H1 (cell line): ENCODE data around the gene BRAP. TPM values are rescaled to one million over a fixed set of nuclear protein-coding genes. Genes with fewer than 3 reads are reported as not detected.
"Not testable (repeated sequence)": the region's sequence is repeated elsewhere in the genome, so short reads cannot be mapped to it uniquely, and the experiment has no call there.

ENCODE experiments used
- CTCF ChIA-PET: fragments of 300-600 bp; sonication (Branson Sonifier 250); formaldehyde crosslinking; loops from one replicate; lab custom pipeline; 2021; ENCODE audit not compliant: partially characterized antibody; lab: Charles Lee
- POLR2A ChIA-PET: fragments of 300-600 bp; sonication (Branson Sonifier 250); formaldehyde crosslinking; loops from one replicate; lab custom pipeline; 2021; ENCODE audit warnings: inconsistent platforms; ENCODE audit not compliant: partially characterized antibody; lab: Charles Lee
- DNase-seq, 2 experiments: peaks; one replicate each; pipeline versions ENCODE4 v3.0.0 to v3.0.0-alpha.2; 2010 to 2022; ENCODE audit warnings: low spot score in 2 of 2, low read depth in 1 of 2, mixed read lengths in 1 of 2
- FAIRE-seq: peaks from 2 replicates; lab custom pipeline; 2011; peaks lifted over from hg19 to GRCh38; lab: Jason Lieb, UNC
- H2AFZ ChIP-seq: 2 replicates; pipeline ENCODE4 v1.8.1; 2012; ENCODE audit warnings: low read length, inconsistent platforms
- H2AK5ac ChIP-seq: 2 replicates; pipeline ENCODE4 v1.6.1; 2013; ENCODE audit warnings: low read depth, low read length
- H2BK120ac ChIP-seq: replicated peaks from 2 replicates; pipeline ENCODE3; 2013; ENCODE audit warnings: low read depth, low read length, inconsistent platforms
- H2BK12ac ChIP-seq: 2 replicates; pipeline ENCODE4 v1.6.1; 2013; ENCODE audit warnings: low read depth, low read length
- H2BK15ac ChIP-seq: 2 replicates; pipeline ENCODE4 v1.6.1; 2013; ENCODE audit warnings: low read length
- H2BK20ac ChIP-seq: 2 replicates; pipeline ENCODE4 v1.6.1; 2013; ENCODE audit warnings: low read length
- H2BK5ac ChIP-seq: 2 replicates; pipeline ENCODE4 v1.6.1; 2013; ENCODE audit warnings: low read depth, low read length
- H3K14ac ChIP-seq: 2 replicates; pipeline ENCODE4 v1.6.1; 2013; ENCODE audit warnings: inconsistent platforms; ENCODE audit not compliant: insufficient read length
- H3K18ac ChIP-seq: 2 replicates; pipeline ENCODE4 v1.6.1; 2013; ENCODE audit warnings: low read length; ENCODE audit errors: extremely low read depth
- H3K23ac ChIP-seq: 2 replicates; pipeline ENCODE4 v1.6.1; 2013; ENCODE audit warnings: inconsistent platforms; ENCODE audit not compliant: insufficient read length
- H3K23me2 ChIP-seq: 2 replicates; pipeline ENCODE4 v1.6.1; 2013; ENCODE audit warnings: low read depth, low read length
- H3K27ac ChIP-seq: 2 replicates; pipeline ENCODE4 v1.6.1; 2011; ENCODE audit warnings: low read depth, low read length, inconsistent platforms
- H3K27me3 ChIP-seq, 4 experiments: replicated peaks in 1 of 4; 1 replicate in 1 of 4; 2 replicates in 3 of 4; pipeline versions ENCODE4 v1.6.1 to v1.8.1; 2011 to 2013; ENCODE audit warnings: low read length in 3 of 4, mild to moderate bottlenecking in 3 of 4, inconsistent platforms in 2 of 4, mixed read lengths in 2 of 4, moderate library complexity in 1 of 4; ENCODE audit not compliant: control insufficient read depth in 3 of 4, insufficient read depth in 3 of 4; ENCODE audit errors: extremely low read depth in 1 of 4
- H3K36me3 ChIP-seq, 4 experiments: 2 replicates each; pipeline versions ENCODE4 v1.6.1 to v1.8.1; 2011 to 2013; ENCODE audit warnings: mild to moderate bottlenecking in 4 of 4, low read length in 3 of 4, moderate library complexity in 2 of 4, control low read depth in 1 of 4, inconsistent platforms in 1 of 4; ENCODE audit not compliant: insufficient read depth in 4 of 4, control insufficient read depth in 2 of 4
- H3K4ac ChIP-seq: replicated peaks from 2 replicates; pipeline ENCODE3; 2013; ENCODE audit warnings: low read length, low read depth, mixed read lengths, inconsistent platforms; ENCODE audit not compliant: insufficient read length
- H3K4me1 ChIP-seq, 4 experiments: replicated peaks in 1 of 4; 1 replicate in 1 of 4; 2 replicates in 3 of 4; pipeline versions ENCODE4 v1.6.1 to v1.8.1; 2011 to 2013; ENCODE audit warnings: low read length in 3 of 4, inconsistent platforms in 2 of 4, mixed read lengths in 1 of 4; ENCODE audit not compliant: insufficient read depth in 4 of 4, control insufficient read depth in 3 of 4
- H3K4me2 ChIP-seq, 2 experiments: 2 replicates each; pipeline versions ENCODE4 v1.6.1 to v1.8.1; 2011 to 2013; ENCODE audit warnings: low read depth in 2 of 2, low read length in 2 of 2, control low read depth in 1 of 2, inconsistent platforms in 1 of 2, mild to moderate bottlenecking in 1 of 2; ENCODE audit not compliant: insufficient read depth in 1 of 2
- H3K4me3 ChIP-seq, 4 experiments: fragments of 200-600, 300-600 bp in 1 of 4; sonication (generic), shearing (Covaris generic), sonication (Bioruptor Twin) in 1 of 4; 2 replicates each; pipeline versions ENCODE4 v1.5.1 to v1.8.1; 2011 to 2016; ENCODE audit warnings: low read length in 4 of 4, low read depth in 3 of 4, control low read depth in 2 of 4, inconsistent platforms in 2 of 4, mild to moderate bottlenecking in 2 of 4, mixed read lengths in 1 of 4, moderate library complexity in 1 of 4; ENCODE audit not compliant: insufficient read depth in 2 of 4; ENCODE audit errors: extremely low read depth in 1 of 4
- H3K56ac ChIP-seq: replicated peaks from 2 replicates; pipeline ENCODE3; 2013; ENCODE audit warnings: low read depth, mild to moderate bottlenecking, mixed read lengths, low read length, inconsistent platforms; ENCODE audit not compliant: insufficient read length
- H3K79me1 ChIP-seq: 2 replicates; pipeline ENCODE4 v1.6.1; 2013; ENCODE audit warnings: low read depth, low read length, control low read depth
- H3K79me2 ChIP-seq, 2 experiments: 2 replicates each; pipeline versions ENCODE4 v1.6.1 to v1.8.1; 2012 to 2013; ENCODE audit warnings: low read length in 2 of 2, mild to moderate bottlenecking in 2 of 2, inconsistent platforms in 1 of 2; ENCODE audit not compliant: insufficient read depth in 2 of 2, control insufficient read depth in 1 of 2
- H3K9ac ChIP-seq, 4 experiments: replicated peaks in 1 of 4; 1 replicate in 1 of 4; 2 replicates in 3 of 4; pipeline versions ENCODE4 v1.6.1 to v1.8.1; 2011 to 2013; ENCODE audit warnings: low read depth in 3 of 4, low read length in 3 of 4, control low read depth in 2 of 4, mild to moderate bottlenecking in 2 of 4, moderate library complexity in 2 of 4, inconsistent platforms in 1 of 4; ENCODE audit errors: extremely low read depth in 1 of 4
- H3K9me3 ChIP-seq, 2 experiments: 2 replicates each; pipeline versions ENCODE4 v1.6.1 to v1.8.1; 2012 to 2013; ENCODE audit warnings: mild to moderate bottlenecking in 2 of 2, moderate library complexity in 2 of 2, control low read depth in 1 of 2, inconsistent platforms in 1 of 2, low read depth in 1 of 2, low read length in 1 of 2, mixed read lengths in 1 of 2; ENCODE audit not compliant: insufficient read depth in 2 of 2
- H4K20me1 ChIP-seq, 2 experiments: replicated peaks in 1 of 2; 2 replicates each; pipeline versions ENCODE3 to v1.8.1; 2011 to 2013; ENCODE audit warnings: inconsistent platforms in 2 of 2, low read length in 2 of 2, mild to moderate bottlenecking in 1 of 2; ENCODE audit not compliant: insufficient read depth in 2 of 2, control insufficient read depth in 1 of 2
- H4K5ac ChIP-seq: 2 replicates; pipeline ENCODE4 v1.6.1; 2013; ENCODE audit warnings: low read length, low read depth, mixed read lengths, inconsistent platforms; ENCODE audit not compliant: insufficient read length
- H4K8ac ChIP-seq: 2 replicates; pipeline ENCODE4 v1.8.0; 2013; ENCODE audit warnings: mild to moderate bottlenecking, moderate library complexity, low read length, inconsistent platforms; ENCODE audit not compliant: insufficient read depth; ENCODE audit errors: extremely low read depth
- H4K91ac ChIP-seq: replicated peaks from 2 replicates; pipeline ENCODE3; 2013; ENCODE audit warnings: low read length, mixed read lengths, inconsistent platforms; ENCODE audit not compliant: insufficient read length
- BCL11A ChIP-seq, 2 experiments: IDR thresholded peaks; one replicate each; pipeline ENCODE4 v1.6.1; 2011; ENCODE audit warnings: low read depth in 2 of 2, low read length in 2 of 2, mild to moderate bottlenecking in 2 of 2
- GABPA ChIP-seq: IDR thresholded peaks from 2 replicates; pipeline ENCODE4 v1.6.1; 2011; ENCODE audit warnings: mild to moderate bottlenecking, low read length, moderate library complexity, borderline replicate concordance; ENCODE audit not compliant: insufficient read depth
- KDM1A ChIP-seq: fragments of 200-600, 300-600 bp; sonication (generic); IDR thresholded peaks from 2 replicates; pipeline ENCODE4 v1.7.1; 2016; ENCODE audit warnings: mild to moderate bottlenecking, low read length, borderline replicate concordance
- NRF1 ChIP-seq: IDR thresholded peaks from 2 replicates; pipeline ENCODE4 v1.6.1; 2011; ENCODE audit warnings: mild to moderate bottlenecking, low read depth, low read length, improper control_type of control experiment
- RBBP5 ChIP-seq: IDR thresholded peaks from 2 replicates; pipeline ENCODE4 v1.7.1; 2012; ENCODE audit warnings: low read depth, mild to moderate bottlenecking, inconsistent platforms, low read length, moderate library complexity, borderline replicate concordance
- SAP30 ChIP-seq: fragments of 300-600 bp; sonication (generic); IDR thresholded peaks from 2 replicates; pipeline ENCODE4 v1.7.1; 2012; ENCODE audit warnings: low read length, moderate library complexity, mild to moderate bottlenecking, inconsistent platforms; ENCODE audit not compliant: insufficient read depth, insufficient replicate concordance
- SRF ChIP-seq: IDR thresholded peaks from 2 replicates; pipeline ENCODE4 v1.6.1; 2011; ENCODE audit warnings: mild to moderate bottlenecking, low read depth, low read length, moderate library complexity
- SUZ12 ChIP-seq: fragments of 200-600 bp; sonication (generic); IDR thresholded peaks from 2 replicates; pipeline ENCODE4 v1.6.1; 2012; ENCODE audit warnings: mild to moderate bottlenecking, inconsistent platforms, low read length, moderate library complexity, mixed read lengths
- WGBS, 2 experiments: shearing (Covaris generic) in 1 of 2; methylation state at CpG; one replicate each; pipeline versions ENCODE4 v1.1.6 to v1.1.7; 2013 to 2015; ENCODE audit warnings: low lambda C conversion rate in 2 of 2, mixed read lengths in 2 of 2, inconsistent platforms in 1 of 2, low coverage in 1 of 2, missing lambda C conversion rate in 1 of 2; ENCODE audit not compliant: insufficient replicate concordance in 2 of 2, insufficient coverage in 1 of 2, insufficient read length in 1 of 2; ENCODE audit errors: extremely low coverage in 1 of 2, missing lambda C conversion rate in 1 of 2; 5-methylcytosine and 5-hydroxymethylcytosine counted together
- polyA plus RNA-seq, 7 experiments: library from polyadenylated mRNA; depleted of rRNA in 3 of 7; stranded (reverse) in 5 of 7; unstranded in 2 of 7; fragments of >200 nt in 5 of 7; fragments of 200-250 nt in 2 of 7; gene quantifications; 1 replicate in 5 of 7; 2 replicates in 1 of 7; 4 replicates in 1 of 7; pipeline versions ENCODE4 v1.2.1 to v1.2.3, GENCODE V29; 2011 to 2013; ENCODE audit warnings: missing spikeins in 2 of 7, mixed read lengths in 2 of 7
- total RNA-seq: library from RNA; stranded (reverse); fragmentation: NEBNext Ultra II Directional; extraction: Animal tissue kit (Norgen Biotek cat#: 25700); gene quantifications from 2 replicates; pipeline ENCODE4 v1.2.1, GENCODE V29; 2021

BRAP gene
- total and polyA plus RNA-seq, 2 of the 8 experiments (the other 6 are each of a cell fraction or from before 2014, with no cell fraction given) = 12.8 to 22.2 TPM

GRCh38 chr12:111728795-111729194 lies 43.0 kb upstream of the BRAP start (continued):
- TF ChIP-seq RBBP5 = no peak
- TF ChIP-seq BCL11A (IDR thresholded peaks at IDR 0.05; ENCODE audit: low read depth in 2 of 2, low read length in 2 of 2) = no peak
- no peak for TF ChIP-seq KDM1A
- no peak for TF ChIP-seq SUZ12
- no peak for TF ChIP-seq GABPA
- TF ChIP-seq NRF1 = no peak
- no peak for TF ChIP-seq SAP30
- TF ChIP-seq SRF = no peak

DNA sequence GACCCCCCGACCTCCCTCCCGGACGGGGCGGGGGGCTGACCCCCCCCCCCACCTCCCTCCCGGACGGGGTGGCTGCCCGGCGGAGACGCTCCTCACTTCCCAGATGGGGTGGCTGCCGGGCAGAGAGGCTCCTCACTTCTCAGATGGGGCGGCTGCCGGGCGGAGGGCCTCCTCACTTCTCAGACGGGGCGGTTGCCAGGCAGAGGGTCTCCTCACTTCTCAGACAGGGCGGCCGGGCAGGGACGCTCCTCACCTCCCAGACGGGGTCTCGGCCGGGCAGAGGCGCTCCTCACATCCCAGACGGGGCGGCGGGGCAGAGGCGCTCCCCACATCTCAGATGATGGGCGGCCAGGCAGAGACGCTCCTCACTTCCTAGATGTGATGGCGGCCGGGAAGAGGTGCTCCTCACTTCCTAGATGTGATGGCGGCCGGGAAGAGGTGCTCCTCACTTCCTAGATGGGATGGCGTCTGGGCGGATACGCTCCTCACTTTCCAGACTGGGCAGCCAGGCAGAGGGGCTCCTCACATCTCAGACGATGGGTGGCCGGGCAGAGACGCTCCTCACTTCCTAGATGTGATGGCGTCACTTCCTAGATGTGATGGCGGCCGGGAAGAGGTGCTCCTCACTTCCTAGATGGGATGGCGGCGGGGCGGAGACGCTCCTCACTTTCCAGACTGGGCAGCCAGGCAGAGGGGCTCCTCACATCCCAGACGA lies 38.0 kb upstream of the BRAP start:
- H3K23me2 ChIP-seq = not testable (repeated sequence)

More for the DNA sequence above, 38.0 kb upstream of the BRAP start:
- H2BK12ac ChIP-seq, H2BK5ac ChIP-seq, H3K27ac ChIP-seq, DNase-seq, H3K79me1 ChIP-seq, H3K4me1 ChIP-seq, H2AK5ac ChIP-seq, H3K4me3 ChIP-seq, H3K23ac ChIP-seq, H4K5ac ChIP-seq, H3K56ac ChIP-seq, CTCF ChIA-PET, H3K4me2 ChIP-seq, H4K91ac ChIP-seq, POLR2A ChIA-PET, FAIRE-seq, H3K18ac ChIP-seq, H3K14ac ChIP-seq, H3K9me3 ChIP-seq, H3K4ac ChIP-seq, H4K20me1 ChIP-seq, H3K9ac ChIP-seq, H2BK120ac ChIP-seq, H3K79me2 ChIP-seq, H3K27me3 ChIP-seq, H2AFZ ChIP-seq, H2BK15ac ChIP-seq, H2BK20ac ChIP-seq, H4K8ac ChIP-seq: not testable (repeated sequence)
- WGBS, 2 experiments = 97% methylated on average over 22 of the region's 46 CpGs; no CpG with 5 or more reads in 1 of the 2 experiments
- H3K36me3 ChIP-seq = peaks cover 0 to 20% (median 6%) of the 10 kb centered on the region in 4 experiments; a peak in 5 of 8 replicates
